ENCODE measurements around the gene PLEKHN1.

Gene PLEKHN1

GRCh38 chr1:979744-980072 is 13.4 kb downstream of the PLEKHN1 start:
- no peak for TF ChIP-seq CTCF (IDR thresholded peaks at IDR 0.05; ENCODE audit: control insufficient read depth, insufficient read depth, low read depth, low read length, missing control alignments)
- H3K4me3 ChIP-seq (ENCODE audit: control insufficient read depth, low read depth, low read length), result no peak overlapping the region
- no peak for DNase-seq (ENCODE audit: low read depth)

DNA sequence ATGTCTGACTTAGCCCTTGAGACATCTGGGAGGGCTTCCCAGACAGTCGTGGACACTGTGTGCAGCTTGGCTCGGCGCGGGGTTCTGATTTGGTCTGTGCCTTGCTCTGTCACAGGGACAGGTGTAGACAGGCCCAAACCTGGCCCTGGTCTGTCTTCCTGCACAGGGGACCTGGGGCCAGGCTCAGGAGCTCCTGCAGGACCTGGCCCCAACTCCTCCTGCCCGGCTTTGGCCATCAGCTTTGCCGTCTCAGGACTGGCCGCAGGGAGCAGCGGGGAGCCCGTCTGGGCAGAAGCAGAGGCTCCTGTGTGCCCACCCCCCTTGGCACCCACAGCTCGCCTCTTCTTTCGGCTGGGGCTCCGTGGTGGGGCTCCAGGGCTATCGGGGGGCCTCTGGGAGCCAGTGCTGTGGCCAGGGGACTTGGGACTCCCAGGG is 13.9 kb downstream of the PLEKHN1 start:
- no peak for DNase-seq (ENCODE audit: low read depth)
- TF ChIP-seq CTCF (IDR thresholded peaks at IDR 0.05; ENCODE audit: control insufficient read depth, insufficient read depth, low read depth, low read length, missing control alignments), result no peak
- no peak overlapping the region for H3K4me3 ChIP-seq (ENCODE audit: control insufficient read depth, low read depth, low read length)

DNA sequence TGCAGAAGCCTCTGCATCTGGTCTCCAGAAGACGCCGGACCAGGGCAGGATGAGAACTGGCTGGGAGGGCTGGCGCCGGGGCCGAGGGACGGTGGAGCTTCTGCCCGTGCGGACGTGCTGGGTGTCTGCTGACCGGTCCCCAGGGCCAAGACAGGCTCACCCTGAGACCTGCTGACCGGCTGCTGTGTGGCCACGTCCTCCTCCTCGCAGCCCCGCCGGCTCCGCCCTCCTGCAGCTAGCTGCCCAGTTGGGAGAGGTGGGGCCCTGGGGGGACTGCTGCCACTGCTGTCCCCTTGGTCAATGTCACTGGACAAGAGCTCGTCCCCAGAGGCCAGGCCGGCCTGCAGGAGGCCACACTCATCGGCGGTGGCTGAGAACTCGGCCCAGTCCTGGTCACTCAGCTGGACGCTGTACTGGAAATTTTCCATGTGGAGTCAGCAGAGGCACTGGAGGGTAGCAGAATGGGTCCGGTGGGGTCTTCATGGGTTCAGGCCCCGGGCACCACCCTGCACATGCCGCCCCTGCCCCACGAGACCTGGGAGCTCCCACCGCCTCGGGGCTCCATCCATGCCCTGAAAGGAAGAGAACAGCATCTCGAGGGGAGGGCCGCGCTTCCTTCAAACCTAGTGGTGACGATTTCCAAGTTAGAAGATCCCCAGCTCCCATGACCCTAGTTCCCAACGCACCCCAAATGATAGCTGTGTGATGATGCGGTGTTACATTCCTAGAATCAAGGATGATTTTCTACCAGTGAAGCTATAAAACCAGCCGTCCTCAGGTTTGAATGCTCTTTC is 14.5 kb downstream of the PLEKHN1 start:
- no peak for DNase-seq (ENCODE audit: low read depth)
- no peak overlapping the region for H3K4me3 ChIP-seq (ENCODE audit: control insufficient read depth, low read depth, low read length)
- TF ChIP-seq CTCF (IDR thresholded peaks at IDR 0.05; ENCODE audit: control insufficient read depth, insufficient read depth, low read depth, low read length, missing control alignments), result no peak

DNA sequence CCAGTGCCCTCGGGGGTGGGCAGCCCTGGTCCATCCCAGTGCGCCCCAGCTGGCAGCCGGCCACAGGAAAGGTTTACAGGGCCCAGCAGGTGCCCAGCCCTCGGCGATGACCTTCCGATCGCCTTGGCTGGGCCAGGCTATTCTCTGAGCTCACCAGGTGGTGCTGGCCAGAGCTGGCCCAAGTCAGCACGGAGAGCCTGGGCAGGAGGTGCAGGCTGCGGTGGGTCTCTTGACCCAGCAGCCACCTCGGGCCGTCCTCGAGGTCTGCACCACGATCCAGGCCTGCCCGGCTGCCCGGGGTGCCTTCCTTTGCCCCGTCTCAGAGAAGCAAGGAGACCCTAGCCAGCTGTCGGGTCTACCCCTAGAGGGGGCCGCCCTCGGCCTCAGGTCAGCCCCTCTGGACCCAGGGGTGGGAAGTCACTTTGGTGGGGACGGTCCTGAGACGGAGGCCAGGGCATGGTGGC is 15.2 kb downstream of the PLEKHN1 start:
- no peak for DNase-seq (ENCODE audit: low read depth)
- TF ChIP-seq CTCF (IDR thresholded peaks at IDR 0.05; ENCODE audit: control insufficient read depth, insufficient read depth, low read depth, low read length, missing control alignments), result no peak
- no peak overlapping the region for H3K4me3 ChIP-seq (ENCODE audit: control insufficient read depth, low read depth, low read length)

GRCh38 chr1:981955-982558 is 15.8 kb downstream of the PLEKHN1 start, which contains the start of gene PERM1:
TSS of gene PERM1 (minus strand) at chr1:982093. CDS start at chr1:981029, 1,064 bp downstream.
- no peak for TF ChIP-seq CTCF (IDR thresholded peaks at IDR 0.05; ENCODE audit: control insufficient read depth, insufficient read depth, low read depth, low read length, missing control alignments)
- H3K4me3 ChIP-seq (ENCODE audit: control insufficient read depth, low read depth, low read length), result no peak within 1 kb of the TSS
- no peak for DNase-seq (ENCODE audit: low read depth)

- H3K4me3 ChIP-seq (ENCODE audit: control insufficient read depth, low read depth, low read length), result no peak overlapping the region
- no peak for TF ChIP-seq CTCF (IDR thresholded peaks at IDR 0.05; ENCODE audit: control insufficient read depth, insufficient read depth, low read depth, low read length, missing control alignments)
- DNase-seq (ENCODE audit: low read depth), result no peak
Observed at GRCh38 chr1:982765-983436, 16.6 kb downstream of the PLEKHN1 start.

Data from AG09309 (cell line).